H54 (cell line): ENCODE data around the gene WBP1.
A peak's percentile ranks its signal among the peaks of the same experiment; 100 is the strongest.
"Not testable (repeated sequence)": the region's sequence is repeated elsewhere in the genome, so short reads cannot be mapped to it uniquely, and the experiment has no call there.

Experiments used
- DNase-seq: peaks from one replicate; pipeline ENCODE4 v3.0.0; 2011; ENCODE audit warnings: low spot score, mixed read lengths; ENCODE audit not compliant: insufficient read length
- FAIRE-seq: peaks from 3 replicates; lab custom pipeline; 2011; peaks lifted over from hg19 to GRCh38; lab: Jason Lieb, UNC
- POLR2A ChIP-seq: IDR thresholded peaks from 2 replicates; pipeline ENCODE4 v1.6.1; 2011; ENCODE audit warnings: low read depth, mild to moderate bottlenecking, low read length

The WBP1 gene

GRCh38 chr2:74436848-74437695 is 21.2 kb upstream of the WBP1 start:
- FAIRE-seq (no peak), DNase-seq (no peak)
- no peak for TF ChIP-seq POLR2A

- FAIRE-seq (no peak), DNase-seq (no peak)
- TF ChIP-seq POLR2A = no peak
Observed at GRCh38 chr2:74438248-74438647, 20.0 kb upstream of the WBP1 start.

GRCh38 chr2:74439373-74439772 is 18.9 kb upstream of the WBP1 start:
- no peak for TF ChIP-seq POLR2A
- DNase-seq = no peak
- no peak for FAIRE-seq

GRCh38 chr2:74439803-74440377 is 18.3 kb upstream of the WBP1 start:
- DNase-seq (peak; percentile 74), FAIRE-seq (no peak)
- TF ChIP-seq POLR2A = no peak

- TF ChIP-seq POLR2A = peak; percentile 69
- FAIRE-seq = no peak
- peak; percentile 98 for DNase-seq
Observed at GRCh38 chr2:74440378-74441169, 17.7 kb upstream of the WBP1 start.

GRCh38 chr2:74441170-74441689 is 17.0 kb upstream of the WBP1 start:
- no peak for FAIRE-seq
- DNase-seq = no peak
- no peak for TF ChIP-seq POLR2A

GRCh38 chr2:74441690-74442482 is 16.4 kb upstream of the WBP1 start, which contains the start of gene RTKN:
RTKN (minus strand) TSS chr2:74441937; CDS start chr2:74441816, 121 bp downstream.
- FAIRE-seq = no peak
- no peak for TF ChIP-seq POLR2A
- no peak for DNase-seq

GRCh38 chr2:74442483-74443297 is 15.5 kb upstream of the WBP1 start:
- FAIRE-seq, DNase-seq: not testable (repeated sequence)

- FAIRE-seq (no peak), DNase-seq (no peak)
- TF ChIP-seq POLR2A = no peak
Observed at GRCh38 chr2:74444498-74445318, 13.5 kb upstream of the WBP1 start.

GRCh38 chr2:74447230-74447999 is 10.8 kb upstream of the WBP1 start:
- DNase-seq (no peak), FAIRE-seq (no peak)
- TF ChIP-seq POLR2A = no peak

- no peak for TF ChIP-seq POLR2A
- FAIRE-seq (no peak), DNase-seq (no peak)
Observed at GRCh38 chr2:74448771-74449170, 9.5 kb upstream of the WBP1 start.
